Loucy (cell line): ENCODE data around the gene PLEKHA4.

Experiments
- EZH2phosphoT487 ChIP-seq: fragments of 200-600 bp; IDR thresholded peaks from 2 replicates; pipeline ENCODE4 v1.6.1; 2018; ENCODE audit warnings: antibody characterized with exemption, mild to moderate bottlenecking, moderate library complexity, borderline replicate concordance
- TF ChIP-seq, protein P1 (sequence below): fragments of 200-600 bp; sonication (generic); conservative IDR thresholded peaks from 2 replicates; pipeline ENCODE4 v1.5.1; 2014; ENCODE audit warnings: mild to moderate bottlenecking, antibody characterized with exemption, low read length

DNA sequence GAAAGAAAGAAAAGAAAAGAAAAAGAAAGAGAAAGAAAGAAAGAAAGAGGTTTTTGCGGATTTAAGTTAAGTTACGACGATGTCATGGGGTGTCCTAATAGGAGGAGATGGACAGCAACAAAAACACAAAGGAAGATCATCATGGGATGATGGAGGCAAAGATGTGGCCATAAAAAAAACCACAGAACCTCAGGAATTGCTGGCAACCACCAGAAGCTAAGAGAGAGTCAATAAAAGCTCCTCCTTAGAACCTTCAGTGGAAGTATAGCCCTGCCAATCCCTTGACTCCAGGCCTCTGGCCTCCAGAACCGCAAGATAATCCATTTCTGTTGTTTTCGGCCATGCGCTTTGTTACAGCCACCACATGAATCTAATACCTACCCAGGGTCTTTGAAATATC lies 11.5 kb downstream of the PLEKHA4 start:
- TF ChIP-seq, protein P1, sequence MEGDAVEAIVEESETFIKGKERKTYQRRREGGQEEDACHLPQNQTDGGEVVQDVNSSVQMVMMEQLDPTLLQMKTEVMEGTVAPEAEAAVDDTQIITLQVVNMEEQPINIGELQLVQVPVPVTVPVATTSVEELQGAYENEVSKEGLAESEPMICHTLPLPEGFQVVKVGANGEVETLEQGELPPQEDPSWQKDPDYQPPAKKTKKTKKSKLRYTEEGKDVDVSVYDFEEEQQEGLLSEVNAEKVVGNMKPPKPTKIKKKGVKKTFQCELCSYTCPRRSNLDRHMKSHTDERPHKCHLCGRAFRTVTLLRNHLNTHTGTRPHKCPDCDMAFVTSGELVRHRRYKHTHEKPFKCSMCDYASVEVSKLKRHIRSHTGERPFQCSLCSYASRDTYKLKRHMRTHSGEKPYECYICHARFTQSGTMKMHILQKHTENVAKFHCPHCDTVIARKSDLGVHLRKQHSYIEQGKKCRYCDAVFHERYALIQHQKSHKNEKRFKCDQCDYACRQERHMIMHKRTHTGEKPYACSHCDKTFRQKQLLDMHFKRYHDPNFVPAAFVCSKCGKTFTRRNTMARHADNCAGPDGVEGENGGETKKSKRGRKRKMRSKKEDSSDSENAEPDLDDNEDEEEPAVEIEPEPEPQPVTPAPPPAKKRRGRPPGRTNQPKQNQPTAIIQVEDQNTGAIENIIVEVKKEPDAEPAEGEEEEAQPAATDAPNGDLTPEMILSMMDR: no peak
- TF ChIP-seq EZH2phosphoT487: no peak
